ENCODE results near the gene FERD3L. TPM values are rescaled to one million over a fixed set of nuclear protein-coding genes. Genes with fewer than 3 reads are reported as not detected.

FERD3L gene
- polyA plus RNA-seq, 1 experiment, result not detected

DNA sequence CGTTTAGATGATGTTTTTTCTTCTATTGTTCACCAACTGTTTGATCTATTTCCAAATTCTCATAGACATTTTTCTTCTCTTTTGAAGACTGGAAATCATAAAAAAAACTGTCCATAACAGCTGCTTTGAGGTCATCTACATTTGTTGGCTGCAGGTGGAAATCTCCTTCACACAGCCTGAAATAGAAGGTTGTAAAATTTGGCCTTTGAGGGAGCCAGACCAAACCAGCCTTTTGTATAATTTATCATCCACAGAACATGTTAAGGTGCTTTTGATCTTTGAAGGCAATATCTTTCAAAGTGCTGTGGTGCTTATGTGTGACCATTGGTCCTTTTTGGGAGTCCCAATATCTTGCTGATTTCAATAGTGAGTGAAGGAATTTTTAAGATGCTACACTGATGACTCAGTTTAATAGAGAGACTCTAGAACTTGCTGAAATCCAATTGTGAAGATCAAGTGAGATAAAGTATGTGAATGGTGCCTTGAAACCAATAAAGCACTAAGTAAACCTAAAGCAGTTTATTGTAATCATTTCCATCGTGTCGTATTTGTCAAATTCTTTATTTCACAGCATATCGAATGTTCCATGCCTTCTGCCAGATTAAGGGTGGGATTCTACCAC lies 5.4 kb downstream of the FERD3L start:
- Histone ChIP-seq H3K36me3 (ENCODE audit: control insufficient read depth, insufficient read depth, low read length) (no peaks in the 10 kb centered on the region), H3K27me3 (ENCODE audit: control insufficient read depth, insufficient read depth, low read length) (peaks cover 10% of the 10 kb centered on the region), H3K4me3 (ENCODE audit: low read depth, low read length) (no peak overlapping the region)
- ChIA-PET POLR2A (no interaction called here), CTCF (no interaction called here)
- TF ChIP-seq, protein P1, sequence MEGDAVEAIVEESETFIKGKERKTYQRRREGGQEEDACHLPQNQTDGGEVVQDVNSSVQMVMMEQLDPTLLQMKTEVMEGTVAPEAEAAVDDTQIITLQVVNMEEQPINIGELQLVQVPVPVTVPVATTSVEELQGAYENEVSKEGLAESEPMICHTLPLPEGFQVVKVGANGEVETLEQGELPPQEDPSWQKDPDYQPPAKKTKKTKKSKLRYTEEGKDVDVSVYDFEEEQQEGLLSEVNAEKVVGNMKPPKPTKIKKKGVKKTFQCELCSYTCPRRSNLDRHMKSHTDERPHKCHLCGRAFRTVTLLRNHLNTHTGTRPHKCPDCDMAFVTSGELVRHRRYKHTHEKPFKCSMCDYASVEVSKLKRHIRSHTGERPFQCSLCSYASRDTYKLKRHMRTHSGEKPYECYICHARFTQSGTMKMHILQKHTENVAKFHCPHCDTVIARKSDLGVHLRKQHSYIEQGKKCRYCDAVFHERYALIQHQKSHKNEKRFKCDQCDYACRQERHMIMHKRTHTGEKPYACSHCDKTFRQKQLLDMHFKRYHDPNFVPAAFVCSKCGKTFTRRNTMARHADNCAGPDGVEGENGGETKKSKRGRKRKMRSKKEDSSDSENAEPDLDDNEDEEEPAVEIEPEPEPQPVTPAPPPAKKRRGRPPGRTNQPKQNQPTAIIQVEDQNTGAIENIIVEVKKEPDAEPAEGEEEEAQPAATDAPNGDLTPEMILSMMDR (IDR thresholded peaks at IDR 0.05; ENCODE audit: insufficient read depth, low read depth, low read length), result no peak
- no peak for DNase-seq (ENCODE audit: low read depth)

DNA sequence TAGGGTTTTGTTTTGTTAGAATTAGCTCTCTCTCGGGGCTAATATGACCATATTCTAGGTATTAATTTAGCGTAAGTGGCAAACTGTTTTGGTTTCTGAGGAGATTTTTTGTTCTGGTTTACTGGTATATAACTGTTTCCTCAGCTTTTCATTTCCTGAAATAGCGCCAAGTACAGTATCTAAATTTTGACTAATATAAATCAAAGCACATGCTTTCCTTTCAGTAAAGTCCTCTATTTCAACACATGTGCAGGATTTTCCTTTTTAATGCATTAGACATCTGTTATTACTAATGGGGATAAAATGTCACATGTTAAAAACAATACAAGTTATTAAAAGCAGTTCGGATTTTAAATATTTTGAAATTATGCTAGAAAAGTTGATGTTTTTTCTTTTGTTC lies 11.3 kb downstream of the FERD3L start:
- no peak for DNase-seq (ENCODE audit: low read depth)
- ChIA-PET POLR2A (no interaction called here), CTCF (no interaction called here)
- Histone ChIP-seq H3K27me3 (ENCODE audit: control insufficient read depth, insufficient read depth, low read length) (no peaks in the 10 kb centered on the region), H3K36me3 (ENCODE audit: control insufficient read depth, insufficient read depth, low read length) (no peaks in the 10 kb centered on the region), H3K4me3 (ENCODE audit: low read depth, low read length) (no peak overlapping the region)
- TF ChIP-seq, protein P1 (IDR thresholded peaks at IDR 0.05; ENCODE audit: insufficient read depth, low read depth, low read length), result no peak

DNA sequence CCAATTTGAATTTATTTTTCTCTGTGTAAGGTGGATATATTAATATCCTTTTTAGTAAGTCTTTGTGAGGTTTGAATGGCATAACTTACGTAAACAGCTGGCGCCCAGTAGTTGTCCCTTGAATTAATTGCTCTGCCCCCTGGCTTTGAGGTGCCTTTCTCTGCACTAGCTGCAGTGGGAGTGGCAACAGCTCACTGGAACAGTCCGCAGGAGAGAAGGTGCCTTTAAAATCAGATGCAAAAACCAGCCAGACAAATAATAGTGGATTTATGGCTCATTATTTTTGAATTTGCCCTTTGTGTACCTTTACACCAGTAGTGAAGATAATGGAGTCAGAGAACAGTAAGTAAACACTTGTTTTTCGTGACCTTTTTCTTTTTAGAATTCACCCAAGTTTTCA lies 11.8 kb downstream of the FERD3L start:
- CTCF ChIA-PET, result interaction anchor here (0.9 kb wide), 1 partner anchor 11 kb away, joined by 3 read pairs; no protein-coding TSS in a partner anchor

DNA sequence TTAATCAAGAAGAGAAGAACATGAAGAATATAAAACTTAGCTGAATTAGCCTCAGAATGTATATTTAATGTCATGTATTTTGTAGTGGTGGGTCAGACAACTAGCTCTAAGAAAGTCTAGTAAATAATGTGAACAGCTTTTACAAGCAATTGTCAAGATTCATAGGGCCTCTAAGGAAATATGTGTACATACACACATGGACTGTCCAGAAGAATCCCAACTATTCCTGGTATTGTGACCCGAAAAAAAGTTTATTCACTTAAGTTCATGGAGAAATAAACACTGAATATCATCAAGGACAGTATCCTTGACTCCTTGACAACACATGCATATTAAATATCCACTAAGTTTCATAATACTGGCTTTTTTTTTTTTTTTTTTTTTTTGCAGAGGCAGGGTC lies 16.4 kb downstream of the FERD3L start:
- Histone ChIP-seq H3K27me3 (ENCODE audit: control insufficient read depth, insufficient read depth, low read length) (no peaks in the 10 kb centered on the region), H3K36me3 (ENCODE audit: control insufficient read depth, insufficient read depth, low read length) (no peaks in the 10 kb centered on the region), H3K4me3 (ENCODE audit: low read depth, low read length) (no peak overlapping the region)
- ChIA-PET CTCF (no interaction called here), POLR2A (no interaction called here)
- DNase-seq (ENCODE audit: low read depth), result no peak
- TF ChIP-seq, protein P1 (IDR thresholded peaks at IDR 0.05; ENCODE audit: insufficient read depth, low read depth, low read length), result no peak

More for the DNA sequence above, 11.8 kb downstream of the FERD3L start:
- Histone ChIP-seq H3K36me3 (ENCODE audit: control insufficient read depth, insufficient read depth, low read length) (no peaks in the 10 kb centered on the region), H3K27me3 (ENCODE audit: control insufficient read depth, insufficient read depth, low read length) (no peaks in the 10 kb centered on the region), H3K4me3 (ENCODE audit: low read depth, low read length) (no peak overlapping the region)
- TF ChIP-seq, protein P1 (IDR thresholded peaks at IDR 0.05; ENCODE audit: insufficient read depth, low read depth, low read length), result no peak
- POLR2A ChIA-PET, result no interaction called here
- DNase-seq (ENCODE audit: low read depth), result no peak

DNA sequence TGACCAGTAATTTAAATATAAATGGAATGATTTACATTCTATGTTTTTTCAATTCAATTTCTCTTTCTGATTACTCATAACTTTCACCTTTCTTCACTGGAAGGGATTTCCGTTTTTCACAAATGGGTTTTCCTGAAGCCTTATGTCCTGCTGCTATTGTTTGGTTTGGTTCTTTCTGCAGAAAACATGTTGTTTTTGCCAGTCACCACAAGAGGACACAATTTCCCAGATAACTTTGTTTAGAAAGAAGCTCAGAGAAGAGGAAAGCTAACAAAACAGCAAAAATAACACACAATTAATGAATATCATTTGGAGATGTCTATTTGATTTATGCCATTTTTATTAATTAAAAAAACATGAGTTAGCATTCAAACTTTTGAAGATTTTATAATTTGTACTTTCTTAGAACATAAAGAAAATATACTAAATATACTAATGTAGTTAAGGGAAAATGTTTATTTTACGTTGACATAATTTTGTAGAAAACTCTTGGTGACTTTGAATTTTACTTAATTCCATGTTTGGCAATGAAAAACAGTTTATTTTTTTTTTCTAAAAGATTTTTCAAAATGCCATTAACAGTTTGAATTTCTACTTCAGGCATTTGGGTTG lies 23.1 kb downstream of the FERD3L start:
- TF ChIP-seq, protein P1 (IDR thresholded peaks at IDR 0.05; ENCODE audit: insufficient read depth, low read depth, low read length), result peak; percentile 88
- no peaks in the 10 kb centered on the region for H3K36me3 ChIP-seq (ENCODE audit: control insufficient read depth, insufficient read depth, low read length)
- POLR2A ChIA-PET, result interaction anchor here (0.6 kb wide), 1 partner anchor 34 kb away, joined by 4 read pairs; no protein-coding TSS in a partner anchor
- no peak for DNase-seq (ENCODE audit: low read depth)
- H3K27me3 ChIP-seq (ENCODE audit: control insufficient read depth, insufficient read depth, low read length), result no peaks in the 10 kb centered on the region
- no peak overlapping the region for H3K4me3 ChIP-seq (ENCODE audit: low read depth, low read length)
- CTCF ChIA-PET, result interaction anchor here (0.7 to 2.4 kb wide), 4 partner anchors 11 to 428 kb away, joined by 3 to 16 read pairs (median 4); no protein-coding TSS in a partner anchor
